GM19468 (cell line): Measurements from ENCODE around the gene TNFRSF1B.

ENCODE experiments used
- ATAC-seq: cut with Tn5 transposase; IDR thresholded peaks from one replicate; pipeline ENCODE4 v1.9.1; 2021; ENCODE audit warnings: mild to moderate bottlenecking, moderate library complexity, moderate number of reproducible peaks; ENCODE audit not compliant: unreplicated experiment; ENCODE audit errors: extremely low read depth

The TNFRSF1B gene

DNA sequence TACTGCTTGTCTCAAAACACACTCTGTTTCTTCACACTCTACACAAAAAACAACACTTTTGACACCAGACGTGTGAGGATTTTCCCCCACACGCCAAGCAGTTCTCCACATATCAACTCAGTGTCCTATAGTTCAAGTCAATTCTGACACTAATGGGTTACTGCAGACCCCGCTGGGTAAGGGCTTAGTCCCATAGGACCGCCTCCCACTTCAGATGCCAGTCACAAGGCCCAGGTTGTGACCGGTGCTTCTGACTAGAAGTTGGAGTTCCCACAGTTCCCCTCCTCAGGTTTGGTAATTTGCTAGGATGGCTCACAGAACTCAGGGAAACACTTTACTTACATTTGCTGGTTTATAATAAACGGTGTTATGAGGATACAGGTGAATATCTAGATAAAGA lies 83.0 kb downstream of the TNFRSF1B start:
- ATAC-seq, result no peak

DNA sequence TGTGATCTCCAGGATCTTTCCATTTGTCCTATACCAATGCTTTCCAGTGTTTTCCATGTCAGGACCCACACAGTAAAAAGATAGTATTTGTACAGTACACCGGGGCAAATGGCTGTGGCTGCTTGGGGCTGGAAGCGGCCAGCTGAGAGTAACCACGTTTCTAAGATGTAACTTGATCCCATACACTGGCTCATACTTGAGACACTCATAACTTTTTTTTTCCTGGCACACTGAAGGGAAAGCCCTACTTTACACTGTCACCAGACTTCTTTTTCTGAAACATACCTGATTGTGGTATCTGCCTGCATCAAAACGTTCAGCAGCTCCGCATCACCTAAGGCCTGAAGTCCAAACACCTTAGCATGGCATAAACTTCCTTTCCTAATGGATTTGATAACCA lies 84.7 kb downstream of the TNFRSF1B start:
- no peak for ATAC-seq

DNA sequence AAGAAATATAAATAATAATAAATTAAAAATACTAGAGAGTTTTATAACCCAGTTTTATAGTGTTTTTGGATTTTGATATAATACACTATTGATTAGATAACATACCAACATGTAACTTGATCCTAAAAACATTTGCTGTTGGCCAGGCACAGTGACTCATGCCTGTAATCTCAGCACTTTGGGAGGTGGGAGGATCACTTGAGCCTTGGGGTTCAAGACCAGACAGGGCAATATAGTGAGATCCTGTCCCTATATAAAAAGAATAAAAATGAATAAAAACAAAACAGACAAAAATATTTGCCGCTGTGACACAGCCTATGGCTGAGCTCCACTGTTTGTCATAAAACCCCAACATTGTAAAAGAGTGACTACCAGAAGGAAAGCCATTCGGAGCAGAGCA lies 89.1 kb downstream of the TNFRSF1B start:
- ATAC-seq, result no peak

DNA sequence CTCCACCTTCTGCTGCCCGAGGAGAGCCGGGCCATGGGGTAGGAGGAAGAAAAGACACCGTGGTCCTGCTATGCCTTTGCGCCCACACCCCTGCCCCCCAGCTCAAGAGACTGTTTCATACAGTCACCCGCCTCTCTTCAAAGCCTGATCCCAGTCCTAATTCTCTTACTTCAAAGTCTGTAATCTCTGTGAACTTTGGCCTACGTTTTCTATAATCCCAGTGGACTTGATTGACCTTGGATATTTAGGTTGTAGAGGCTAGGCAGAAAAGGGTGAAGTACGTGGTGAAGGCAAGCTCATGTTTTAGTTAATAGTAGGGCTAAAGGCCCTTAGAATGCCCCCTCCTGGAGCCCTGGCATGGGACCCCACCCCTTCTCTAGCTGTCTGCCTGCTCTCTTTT lies 91.5 kb downstream of the TNFRSF1B start:
- no peak for ATAC-seq
